ENCODE measurements around the gene SUPT4H1.

- no peak for TF ChIP-seq POLR2AphosphoS5 (IDR thresholded peaks at IDR 0.05; ENCODE audit: low read depth, low read length)
- no peak for TF ChIP-seq TAF1 (IDR thresholded peaks at IDR 0.05; ENCODE audit: borderline replicate concordance, low read depth, low read length)
Measured at GRCh38 chr17:58353389-58353825, 1.4 kb upstream of the SUPT4H1 start.

Measured in GM12892 (cell line).